ENCODE data around the gene PUS7. TPM values are rescaled to one million over a fixed set of nuclear protein-coding genes. Genes with fewer than 3 reads are reported as not detected.

Gene PUS7
- total and polyA plus RNA-seq, 2 of the 4 experiments (the other 2 are of a cell fraction), result 11.7 to 17.0 TPM

DNA sequence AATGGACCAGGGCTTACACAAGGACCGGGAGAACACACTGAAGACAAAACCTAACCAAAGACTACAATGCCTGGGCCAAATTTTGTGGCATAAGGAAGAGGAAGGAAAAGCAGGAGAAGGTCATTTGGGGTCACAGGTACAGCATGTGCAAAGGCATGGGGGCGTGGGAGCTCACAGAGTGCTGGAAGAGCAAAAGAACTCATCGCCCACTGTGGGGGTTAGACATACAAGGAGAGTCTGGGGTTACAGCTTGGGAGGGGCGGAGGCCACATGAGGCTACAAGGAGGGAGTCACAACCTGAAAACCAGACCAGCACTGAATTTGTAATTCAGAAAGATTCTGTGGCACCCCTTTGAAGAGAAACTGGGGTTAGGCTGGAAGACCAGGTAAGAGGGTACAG lies 9.7 kb downstream of the PUS7 start:
- TF ChIP-seq MAFK (IDR thresholded peaks at IDR 0.05; ENCODE audit: low read depth, low read length) (no peak), USF2 (IDR thresholded peaks at IDR 0.05; ENCODE audit: low read depth, low read length) (no peak), NFE2L2 (IDR thresholded peaks at IDR 0.05; ENCODE audit: low read depth, low read length) (no peak), RAD21 (IDR thresholded peaks at IDR 0.05; ENCODE audit: low read length) (no peak), POLR2A (IDR thresholded peaks at IDR 0.05; ENCODE audit: low read depth, low read length) (no peak), MAZ (IDR thresholded peaks at IDR 0.05; ENCODE audit: borderline replicate concordance, low read depth, low read length) (no peak), MXI1 (IDR thresholded peaks at IDR 0.05; ENCODE audit: borderline replicate concordance, low read depth, low read length) (no peak), BHLHE40 (IDR thresholded peaks at IDR 0.05; ENCODE audit: low read depth, low read length) (no peak), CEBPB (IDR thresholded peaks at IDR 0.05; ENCODE audit: low read depth, low read length) (no peak), SMC3 (IDR thresholded peaks at IDR 0.05; ENCODE audit: low read depth, low read length) (no peak), CHD1 (IDR thresholded peaks at IDR 0.05; ENCODE audit: low read depth, low read length) (no peak)
- TF ChIP-seq, protein P1, sequence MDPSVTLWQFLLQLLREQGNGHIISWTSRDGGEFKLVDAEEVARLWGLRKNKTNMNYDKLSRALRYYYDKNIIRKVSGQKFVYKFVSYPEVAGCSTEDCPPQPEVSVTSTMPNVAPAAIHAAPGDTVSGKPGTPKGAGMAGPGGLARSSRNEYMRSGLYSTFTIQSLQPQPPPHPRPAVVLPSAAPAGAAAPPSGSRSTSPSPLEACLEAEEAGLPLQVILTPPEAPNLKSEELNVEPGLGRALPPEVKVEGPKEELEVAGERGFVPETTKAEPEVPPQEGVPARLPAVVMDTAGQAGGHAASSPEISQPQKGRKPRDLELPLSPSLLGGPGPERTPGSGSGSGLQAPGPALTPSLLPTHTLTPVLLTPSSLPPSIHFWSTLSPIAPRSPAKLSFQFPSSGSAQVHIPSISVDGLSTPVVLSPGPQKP (IDR thresholded peaks at IDR 0.05; ENCODE audit: borderline replicate concordance, low read depth, low read length), result no peak
- Histone ChIP-seq H3K23ac (ENCODE audit: low read depth, low read length) (no peak overlapping the region), H3K14ac (replicated peaks; ENCODE audit: low read depth, low read length) (no peak overlapping the region), H2AK9ac (replicated peaks; ENCODE audit: low read depth, low read length, poor library complexity) (no peak overlapping the region), H3K36me3 (ENCODE audit: control insufficient read depth, insufficient read depth, low read length) (peaks cover 4% of the 10 kb centered on the region), H3K79me1 (ENCODE audit: low read depth in 1 of 2, low read length in 2 of 2) (peaks cover 33 to 57% of the 10 kb centered on the region in 2 experiments), H2AFZ (replicated peaks; ENCODE audit: low read length, poor library complexity) (no peak overlapping the region), H3K9ac (ENCODE audit: low read depth, low read length) (no peak overlapping the region), H3K56ac (ENCODE audit: extremely low read depth, insufficient read depth, low read length) (no peak overlapping the region), H2BK120ac (ENCODE audit: low read depth, low read length) (no peak overlapping the region), H4K91ac (ENCODE audit: insufficient read depth, low read depth, low read length) (no peak overlapping the region), H2BK5ac (ENCODE audit: low read depth, low read length, poor library complexity, severe bottlenecking) (no peak overlapping the region), H3K4me1 (ENCODE audit: control insufficient read depth, insufficient read depth, low read length) (0 out of 2 replicates have a peak, but pooled peaks cover 2% of the 10 kb centered on the region), H3K4ac (ENCODE audit: low read depth, low read length) (no peak overlapping the region), H3K27me3 (ENCODE audit: control insufficient read depth, insufficient read depth, low read length) (no peaks in the 10 kb centered on the region), H4K5ac (ENCODE audit: low read depth, low read length) (no peak overlapping the region), H3K4me3 (ENCODE audit: insufficient read depth, low read depth, low read length) (no peak overlapping the region), H4K20me1 (ENCODE audit: insufficient read depth, low read length) (peaks cover 7% of the 10 kb centered on the region), H3K18ac (ENCODE audit: low read depth, low read length) (no peak overlapping the region), H3K9me3 (ENCODE audit: control insufficient read depth, insufficient read depth, low read length) (no peaks in the 10 kb centered on the region), H2BK15ac (ENCODE audit: low read depth, low read length) (no peak overlapping the region), H3K4me2 (ENCODE audit: low read depth, low read length) (no peak overlapping the region), H3K27ac (ENCODE audit: insufficient read depth, low read length) (no peak overlapping the region), H3K9me1 (ENCODE audit: insufficient read depth, low read length) (no peaks in the 10 kb centered on the region), H2BK20ac (ENCODE audit: low read depth, low read length) (no peak overlapping the region), H4K8ac (ENCODE audit: low read depth in 2 of 2, low read length in 2 of 2) (no peak overlapping the region), H2AK5ac (ENCODE audit: low read depth, low read length) (no peak overlapping the region)
- ATAC-seq (ENCODE audit: low read depth) (no peak), DNase-seq (no peak)
- intact Hi-C loops (cut with micrococcal nuclease) (no loop called here), dilution Hi-C loops (cut with HindIII; ENCODE audit: low sequenced_read_pairs, unreplicated experiment) (no loop called here), in situ Hi-C loops (cut with MboI; ENCODE audit: low sequenced_read_pairs) (no loop called here)
- ChIA-PET CTCF (no interaction called here), POLR2A (ENCODE audit: unreplicated experiment) (no interaction called here)
- WGBS, 2 experiments (ENCODE audit: extremely low coverage in 2 of 2, insufficient read length in 1 of 2), result 86% methylated on average over 1 of the region's 4 CpGs; no CpG with 5 or more reads in 1 of the 2 experiments
- no TSS peak for BruUV-seq (replicated peaks)
